Loucy (cell line): Measurements from ENCODE around the gene IL11RA.
"Not testable (repeated sequence)": the region's sequence is repeated elsewhere in the genome, so short reads cannot be mapped to it uniquely, and the experiment has no call there.

ENCODE experiments used
- H2AFZ ChIP-seq: fragments of 200-600 bp; sonication (generic); 2 replicates; pipeline ENCODE4 v1.6.0; 2016; ENCODE audit warnings: antibody characterized with exemption, mild to moderate bottlenecking, low read length, moderate library complexity
- H3F3A ChIP-seq: fragments of 200-600 bp; 2 replicates; pipeline ENCODE4 v1.6.0; 2016; ENCODE audit warnings: antibody characterized with exemption, low read depth, mild to moderate bottlenecking
- H3K27me3 ChIP-seq: fragments of 200-600 bp; sonication (generic); 2 replicates; pipeline ENCODE4 v1.6.1; 2014; ENCODE audit warnings: low read length, mild to moderate bottlenecking; ENCODE audit not compliant: insufficient read depth, poor library complexity, severe bottlenecking
- H3K36me3 ChIP-seq: fragments of 200-600 bp; sonication (generic); 2 replicates; pipeline ENCODE4 v1.6.1; 2016; ENCODE audit warnings: low read length; ENCODE audit not compliant: insufficient read depth
- H3K4me1 ChIP-seq: fragments of 200-600 bp; sonication (generic); 2 replicates; pipeline ENCODE4 v1.5.1; 2014; ENCODE audit warnings: low read length, mild to moderate bottlenecking; ENCODE audit not compliant: insufficient read depth, poor library complexity, severe bottlenecking
- H3K4me2 ChIP-seq: fragments of 200-600 bp; sonication (generic); 2 replicates; pipeline ENCODE4 v1.6.0; 2014; ENCODE audit warnings: antibody characterized with exemption, low read length, low read depth, mild to moderate bottlenecking; ENCODE audit not compliant: poor library complexity, severe bottlenecking
- H3K4me3 ChIP-seq: fragments of 200-600 bp; sonication (generic); 2 replicates; pipeline ENCODE4 v1.5.1; 2014; ENCODE audit warnings: low read length, mild to moderate bottlenecking, mixed read lengths; ENCODE audit not compliant: poor library complexity, severe bottlenecking
- H3K79me2 ChIP-seq: fragments of 200-600 bp; sonication (generic); 2 replicates; pipeline ENCODE4 v1.6.1; 2014; ENCODE audit warnings: low read length; ENCODE audit not compliant: insufficient read depth
- H3K9ac ChIP-seq: fragments of 200-600 bp; sonication (generic); 2 replicates; pipeline ENCODE4 v1.6.0; 2014; ENCODE audit warnings: mild to moderate bottlenecking, low read depth, low read length, moderate library complexity; ENCODE audit not compliant: poor library complexity, severe bottlenecking
- H3K9me2 ChIP-seq: fragments of 200-600 bp; sonication (generic); replicated peaks from 2 replicates; pipeline ENCODE4 v1.6.1; 2016; ENCODE audit warnings: low read depth, low read length, mixed read lengths
- H3K9me3 ChIP-seq: fragments of 200-600 bp; sonication (generic); 2 replicates; pipeline ENCODE4 v1.6.1; 2014; ENCODE audit warnings: mild to moderate bottlenecking, antibody characterized with exemption, low read length, low read depth; ENCODE audit not compliant: insufficient read depth
- H4K20me1 ChIP-seq: fragments of 200-600 bp; sonication (generic); 2 replicates; pipeline ENCODE4 v1.6.0; 2014; ENCODE audit warnings: antibody characterized with exemption, low read length, mild to moderate bottlenecking; ENCODE audit not compliant: insufficient read depth, poor library complexity, severe bottlenecking
- EZH2phosphoT487 ChIP-seq: fragments of 200-600 bp; IDR thresholded peaks from 2 replicates; pipeline ENCODE4 v1.6.1; 2018; ENCODE audit warnings: antibody characterized with exemption, mild to moderate bottlenecking, moderate library complexity, borderline replicate concordance
- TF ChIP-seq, protein P1 (sequence below): fragments of 200-600 bp; sonication (generic); conservative IDR thresholded peaks from 2 replicates; pipeline ENCODE4 v1.5.1; 2014; ENCODE audit warnings: mild to moderate bottlenecking, antibody characterized with exemption, low read length

IL11RA gene

DNA sequence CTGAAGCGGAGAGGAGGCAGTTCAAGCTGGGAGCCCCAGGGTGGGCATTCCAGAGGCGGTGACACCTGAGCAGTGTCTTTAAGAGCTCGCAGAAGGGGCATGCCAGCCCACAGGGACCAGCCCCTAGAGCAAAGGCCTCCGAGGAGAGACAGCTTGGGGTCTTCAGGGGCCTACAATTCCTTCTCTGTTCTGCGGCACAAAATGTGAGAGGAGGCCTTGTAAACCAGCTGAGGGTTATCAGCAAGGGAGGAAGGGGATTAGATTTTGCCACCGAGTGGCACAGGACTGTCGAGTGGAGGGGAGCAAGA, 13.9 kb upstream of the IL11RA start:
- peaks cover 25% of the 10 kb centered on the region for H3K79me2 ChIP-seq
- H3K27me3 ChIP-seq = no peaks in the 10 kb centered on the region
- no peaks in the 10 kb centered on the region for H3K9me2 ChIP-seq
- peaks cover 13% of the 10 kb centered on the region for H4K20me1 ChIP-seq
- H3K9ac ChIP-seq = peak overlapping the region; percentile 75
- H3F3A ChIP-seq = no peaks in the 10 kb centered on the region
- TF ChIP-seq, protein P1, sequence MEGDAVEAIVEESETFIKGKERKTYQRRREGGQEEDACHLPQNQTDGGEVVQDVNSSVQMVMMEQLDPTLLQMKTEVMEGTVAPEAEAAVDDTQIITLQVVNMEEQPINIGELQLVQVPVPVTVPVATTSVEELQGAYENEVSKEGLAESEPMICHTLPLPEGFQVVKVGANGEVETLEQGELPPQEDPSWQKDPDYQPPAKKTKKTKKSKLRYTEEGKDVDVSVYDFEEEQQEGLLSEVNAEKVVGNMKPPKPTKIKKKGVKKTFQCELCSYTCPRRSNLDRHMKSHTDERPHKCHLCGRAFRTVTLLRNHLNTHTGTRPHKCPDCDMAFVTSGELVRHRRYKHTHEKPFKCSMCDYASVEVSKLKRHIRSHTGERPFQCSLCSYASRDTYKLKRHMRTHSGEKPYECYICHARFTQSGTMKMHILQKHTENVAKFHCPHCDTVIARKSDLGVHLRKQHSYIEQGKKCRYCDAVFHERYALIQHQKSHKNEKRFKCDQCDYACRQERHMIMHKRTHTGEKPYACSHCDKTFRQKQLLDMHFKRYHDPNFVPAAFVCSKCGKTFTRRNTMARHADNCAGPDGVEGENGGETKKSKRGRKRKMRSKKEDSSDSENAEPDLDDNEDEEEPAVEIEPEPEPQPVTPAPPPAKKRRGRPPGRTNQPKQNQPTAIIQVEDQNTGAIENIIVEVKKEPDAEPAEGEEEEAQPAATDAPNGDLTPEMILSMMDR = no peak
- TF ChIP-seq EZH2phosphoT487 = no peak
- H3K9me3 ChIP-seq = no peaks in the 10 kb centered on the region
- peak overlapping the region; percentile 94 for H3K4me3 ChIP-seq
- no peaks in the 10 kb centered on the region for H3K36me3 ChIP-seq
- peak overlapping the region; percentile 91 for H3K4me2 ChIP-seq
- H2AFZ ChIP-seq = peak overlapping the region; percentile 75
- H3K4me1 ChIP-seq = peaks cover 27% of the 10 kb centered on the region

GRCh38 chr9:34639322-34639721, 12.7 kb upstream of the IL11RA start:
- not testable (repeated sequence) for H3K9ac ChIP-seq, H2AFZ ChIP-seq, H3K9me2 ChIP-seq, H3K4me3 ChIP-seq, H3K27me3 ChIP-seq, H3K4me2 ChIP-seq, H3K9me3 ChIP-seq, H3K36me3 ChIP-seq, H3F3A ChIP-seq
- Histone ChIP-seq H3K79me2 (peaks cover 25% of the 10 kb centered on the region), H4K20me1 (peaks cover 13% of the 10 kb centered on the region), H3K4me1 (peaks cover 27% of the 10 kb centered on the region)

- Histone ChIP-seq H3K27me3 (no peaks in the 10 kb centered on the region), H3K4me2 (no peak overlapping the region), H2AFZ (no peak overlapping the region), H3K79me2 (peaks cover 7% of the 10 kb centered on the region), H3K9ac (no peak overlapping the region), H3K4me3 (no peak overlapping the region), H3K4me1 (peaks cover 17% of the 10 kb centered on the region), H3K36me3 (no peaks in the 10 kb centered on the region), H3K9me2 (no peaks in the 10 kb centered on the region), H3K9me3 (no peaks in the 10 kb centered on the region), H4K20me1 (peaks cover 4% of the 10 kb centered on the region), H3F3A (no peaks in the 10 kb centered on the region)
- TF ChIP-seq EZH2phosphoT487 = no peak
- TF ChIP-seq, protein P1 = no peak
Observed at GRCh38 chr9:34642679-34643078, 9.3 kb upstream of the IL11RA start.

GRCh38 chr9:34644766-34645314, 7.1 kb upstream of the IL11RA start:
- TF ChIP-seq EZH2phosphoT487 = no peak
- no peak overlapping the region for H3K4me3 ChIP-seq
- H3K4me2 ChIP-seq = no peak overlapping the region
- peaks cover 16% of the 10 kb centered on the region for H4K20me1 ChIP-seq
- no peaks in the 10 kb centered on the region for H3K9me3 ChIP-seq
- peaks cover 10% of the 10 kb centered on the region; the same call in 1 of the 2 replicates for H3K36me3 ChIP-seq
- peaks cover 24% of the 10 kb centered on the region for H3K79me2 ChIP-seq
- H3F3A ChIP-seq = no peaks in the 10 kb centered on the region
- H3K9me2 ChIP-seq = no peaks in the 10 kb centered on the region
- H3K4me1 ChIP-seq = peaks cover 23% of the 10 kb centered on the region
- no peak overlapping the region for H3K9ac ChIP-seq
- H2AFZ ChIP-seq = no peak overlapping the region
- no peaks in the 10 kb centered on the region for H3K27me3 ChIP-seq
